ENCODE data around the gene UBN1.

Gene UBN1

GRCh38 chr16:4882000-4882632 is 34.8 kb downstream of the UBN1 start:
- no peak overlapping the region for H3K4me3 ChIP-seq (ENCODE audit: low read length)
- TF ChIP-seq ZNF274 (IDR thresholded peaks at IDR 0.05; ENCODE audit: low read depth, low read length), result no peak

- TF ChIP-seq ZNF274 (IDR thresholded peaks at IDR 0.05; ENCODE audit: low read depth, low read length), result no peak
- no peak overlapping the region for H3K4me3 ChIP-seq (ENCODE audit: low read length)
These were observed 35.5 kb downstream of the UBN1 start for GRCh38 chr16:4882633-4883285.

GRCh38 chr16:4883501-4883900 is 36.2 kb downstream of the UBN1 start:
- TF ChIP-seq ZNF274 (IDR thresholded peaks at IDR 0.05; ENCODE audit: low read depth, low read length), result no peak
- H3K4me3 ChIP-seq (ENCODE audit: low read length), result no peak overlapping the region

- H3K4me3 ChIP-seq (ENCODE audit: low read length), result no peak overlapping the region
- no peak for TF ChIP-seq ZNF274 (IDR thresholded peaks at IDR 0.05; ENCODE audit: low read depth, low read length)
These were observed 36.9 kb downstream of the UBN1 start for GRCh38 chr16:4884209-4884608.

GRCh38 chr16:4884972-4885874 is 37.9 kb downstream of the UBN1 start:
- no peak for TF ChIP-seq ZNF274 (IDR thresholded peaks at IDR 0.05; ENCODE audit: low read depth, low read length)

GRCh38 chr16:4886151-4886550 is 38.9 kb downstream of the UBN1 start:
- H3K4me3 ChIP-seq (ENCODE audit: low read length), result no peak overlapping the region
- TF ChIP-seq ZNF274 (IDR thresholded peaks at IDR 0.05; ENCODE audit: low read depth, low read length), result no peak

More at GRCh38 chr16:4884972-4885874, 37.9 kb downstream of the UBN1 start:
- H3K4me3 ChIP-seq (ENCODE audit: low read length), result no peak overlapping the region

- no peak overlapping the region for H3K4me3 ChIP-seq (ENCODE audit: low read length)
- no peak for TF ChIP-seq ZNF274 (IDR thresholded peaks at IDR 0.05; ENCODE audit: low read depth, low read length)
These were observed 41.3 kb downstream of the UBN1 start for GRCh38 chr16:4888428-4889135.

- no peak for TF ChIP-seq ZNF274 (IDR thresholded peaks at IDR 0.05; ENCODE audit: low read depth, low read length)
- H3K4me3 ChIP-seq (ENCODE audit: low read length), result no peak overlapping the region
These were observed 42.7 kb downstream of the UBN1 start for GRCh38 chr16:4890026-4890425.

GRCh38 chr16:4890686-4891085 is 43.4 kb downstream of the UBN1 start:
- TF ChIP-seq ZNF274 (IDR thresholded peaks at IDR 0.05; ENCODE audit: low read depth, low read length), result no peak
- H3K4me3 ChIP-seq (ENCODE audit: low read length), result no peak overlapping the region

GRCh38 chr16:4891097-4891885 is 44.0 kb downstream of the UBN1 start:
- H3K4me3 ChIP-seq (ENCODE audit: low read length), result no peak overlapping the region
- TF ChIP-seq ZNF274 (IDR thresholded peaks at IDR 0.05; ENCODE audit: low read depth, low read length), result no peak

GRCh38 chr16:4891886-4892216 is 44.6 kb downstream of the UBN1 start:
- TF ChIP-seq ZNF274 (IDR thresholded peaks at IDR 0.05; ENCODE audit: low read depth, low read length), result no peak
- no peak overlapping the region for H3K4me3 ChIP-seq (ENCODE audit: low read length)

GRCh38 chr16:4892361-4893102 is 45.3 kb downstream of the UBN1 start:
- no peak overlapping the region for H3K4me3 ChIP-seq (ENCODE audit: low read length)
- no peak for TF ChIP-seq ZNF274 (IDR thresholded peaks at IDR 0.05; ENCODE audit: low read depth, low read length)
